RPMI7951 (cell line): ENCODE measurements around the gene CD19. TPM values are rescaled to one million over a fixed set of nuclear protein-coding genes. Genes with fewer than 3 reads are reported as not detected.
A peak's percentile ranks its signal among the peaks of the same experiment; 100 is the strongest.
"Not testable (repeated sequence)": the region's sequence is repeated elsewhere in the genome, so short reads cannot be mapped to it uniquely, and the experiment has no call there.

Experiments
- DNase-seq: peaks from one replicate; pipeline ENCODE4 v3.0.0-alpha.2; 2012; ENCODE audit warnings: low read depth
- total RNA-seq: library from RNA; depleted of rRNA; stranded (reverse); fragments of >200 nt; shearing (Covaris generic); gene quantifications from 2 replicates; pipeline ENCODE4 v1.2.3, GENCODE V29; 2014

CD19 gene
- total RNA-seq, 1 experiment from 2014 or later, result not detected

- peak; percentile 42 for DNase-seq
These were observed 4.4 kb downstream of the CD19 start for GRCh38 chr16:28935924-28936783.

- DNase-seq, result no peak
These were observed 5.0 kb downstream of the CD19 start for GRCh38 chr16:28936784-28937155.

GRCh38 chr16:28937222-28937876 lies 5.6 kb downstream of the CD19 start:
- no peak for DNase-seq

- DNase-seq, result no peak
These were observed 7.0 kb downstream of the CD19 start for GRCh38 chr16:28938721-28939120.

GRCh38 chr16:28939825-28940224 lies 8.1 kb downstream of the CD19 start:
- DNase-seq, result not testable (repeated sequence)

- no peak for DNase-seq
These were observed 11.5 kb downstream of the CD19 start for GRCh38 chr16:28943281-28943680.

GRCh38 chr16:28946681-28947080 lies 14.9 kb downstream of the CD19 start:
- no peak for DNase-seq

GRCh38 chr16:28950648-28951409 lies 19.1 kb downstream of the CD19 start, which contains the start of gene NFATC2IP:
Gene NFATC2IP, plus strand, starts transcription at chr16:28950937. Its CDS starts 75 bp downstream, at chr16:28951012.
- DNase-seq, result peak; percentile 99

GRCh38 chr16:28951410-28951943 lies 19.7 kb downstream of the CD19 start:
- peak; percentile 11 for DNase-seq

- no peak for DNase-seq
These were observed 26.4 kb downstream of the CD19 start for GRCh38 chr16:28958216-28958615.

- no peak for DNase-seq
These were observed 27.1 kb downstream of the CD19 start for GRCh38 chr16:28958836-28959235.

- no peak for DNase-seq
These were observed 32.3 kb downstream of the CD19 start for GRCh38 chr16:28964072-28964471.

GRCh38 chr16:28964496-28964895 lies 32.7 kb downstream of the CD19 start:
- no peak for DNase-seq

GRCh38 chr16:28967156-28967555 lies 35.4 kb downstream of the CD19 start:
- no peak for DNase-seq

- not testable (repeated sequence) for DNase-seq
These were observed 37.9 kb downstream of the CD19 start for GRCh38 chr16:28969696-28970095.

GRCh38 chr16:28974007-28974436 lies 42.3 kb downstream of the CD19 start:
- DNase-seq, result peak; percentile 65

- peak; percentile 94 for DNase-seq
These were observed 42.8 kb downstream of the CD19 start, which contains the start of gene SPNS1 for GRCh38 chr16:28974437-28975157. Gene SPNS1, plus strand, starts transcription at chr16:28974778. Its CDS starts 374 bp downstream, at chr16:28975152.

- peak; percentile 2 for DNase-seq
These were observed 43.4 kb downstream of the CD19 start for GRCh38 chr16:28975158-28975599.

GRCh38 chr16:28977703-28978662 lies 46.2 kb downstream of the CD19 start:
- no peak for DNase-seq

GRCh38 chr16:28980330-28980729 lies 48.6 kb downstream of the CD19 start:
- DNase-seq, result not testable (repeated sequence)
